GM19463 (cell line): ENCODE results near the gene YDJC.
"Not testable (repeated sequence)": the region's sequence is repeated elsewhere in the genome, so short reads cannot be mapped to it uniquely, and the experiment has no call there.

ENCODE experiments used
- ATAC-seq: cut with Tn5 transposase; IDR thresholded peaks from one replicate; pipeline ENCODE4 v1.9.1; 2021; ENCODE audit warnings: mild to moderate bottlenecking, moderate library complexity; ENCODE audit not compliant: unreplicated experiment

The YDJC gene

GRCh38 chr22:21582801-21583740 is 46.8 kb downstream of the YDJC start:
- ATAC-seq, result no peak

- not testable (repeated sequence) for ATAC-seq
Observed at GRCh38 chr22:21581009-21581713, 48.7 kb downstream of the YDJC start.

- not testable (repeated sequence) for ATAC-seq
Observed at GRCh38 chr22:21580623-21581007, 49.2 kb downstream of the YDJC start.

DNA sequence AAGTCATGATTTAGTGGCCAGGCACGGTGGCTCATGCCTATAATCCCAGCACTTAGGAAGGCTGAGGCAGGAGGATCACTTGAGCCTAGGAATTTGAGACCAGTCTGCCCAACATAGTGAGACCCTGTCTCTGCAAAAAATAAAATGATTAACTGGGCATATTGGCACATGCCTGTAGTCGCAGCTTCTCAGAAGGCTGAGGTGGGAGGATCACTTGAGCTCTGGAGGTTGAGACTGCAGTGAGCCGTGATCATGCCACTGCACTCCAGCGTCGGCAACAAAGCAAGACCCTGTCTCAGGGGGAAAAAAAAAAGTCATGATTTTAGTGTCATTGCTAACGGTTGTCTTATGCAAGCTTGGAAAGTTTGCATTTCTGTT is 50.4 kb downstream of the YDJC start:
- no peak for ATAC-seq
